Adrenal gland (tissue), 12 donors: ENCODE results near the gene ETV6. TPM values are rescaled to one million over a fixed set of nuclear protein-coding genes. Genes with fewer than 3 reads are reported as not detected.

Source experiments
- DNase-seq, 7 donors: peaks; one replicate each; pipeline ENCODE4 v3.0.0-alpha.2; 2019 to 2020
- H3K27ac ChIP-seq, 5 donors: fragments of 200-600 bp; sonication (generic) in 4 of 5; 1 replicate in 3 of 5; 2 replicates in 2 of 5; pipeline versions ENCODE4 v1.5.1 to v1.8.0; 2016 to 2020; ENCODE audit warnings: mild to moderate bottlenecking in 1 of 5
- H3K27me3 ChIP-seq: fragments of 200-600 bp; 2 replicates; pipeline ENCODE4 v1.8.0; 2021
- H3K36me3 ChIP-seq, 2 donors: fragments of 200-600 bp; replicated peaks in 1 of 2; 1 replicate in 1 of 2; 2 replicates in 1 of 2; pipeline versions ENCODE4 v1.5.1 to v1.8.0; 2018 to 2022
- H3K4me1 ChIP-seq, 2 donors: fragments of 200-600 bp; replicated peaks in 1 of 2; 1 replicate in 1 of 2; 2 replicates in 1 of 2; pipeline versions ENCODE4 v1.5.1 to v1.8.0; 2018 to 2021
- H3K4me3 ChIP-seq, 4 donors: fragments of 200-600 bp; sonication (generic) in 3 of 4; one replicate each; pipeline ENCODE4 v1.5.1; 2016 to 2018
- H3K9me3 ChIP-seq, 3 donors: fragments of 200-600 bp; sonication (generic) in 1 of 3; replicated peaks in 1 of 3; 1 replicate in 2 of 3; 2 replicates in 1 of 3; pipeline versions ENCODE4 v1.5.1 to v1.8.0; 2016 to 2021
- POLR2A ChIP-seq, 2 donors: fragments of 450-650 bp; IDR thresholded peaks; one replicate each; pipeline ENCODE4 v1.6.1; 2017; ENCODE audit warnings: antibody characterized with exemption in 2 of 2, mild to moderate bottlenecking in 2 of 2, moderate library complexity in 1 of 2
- WGBS, 4 donors: extraction: QIAGEN DNeasy Blood & Tissue Kit in 2 of 4; methylation state at CpG; one replicate each; pipeline versions ENCODE4 v1.1.5 to v1.1.7; 2013 to 2017; 5-methylcytosine and 5-hydroxymethylcytosine counted together
- intact Hi-C, 2 donors: fragments of 100-400 bp; cut with DNase I; formaldehyde crosslinking; loops; one replicate each; pipeline versions ENCODE4 v1.14.1 to v1.15.0; 2022 to 2023
- polyA plus RNA-seq, 3 donors: library from polyadenylated mRNA; stranded (reverse); fragments of 200-250 nt in 2 of 3; fragments of 350-450 nt in 1 of 3; fragmentation: Illumina TruSeq in 1 of 3; extraction: RNeasy Lipid Tissue Mini Kit (QIAGEN cat#74804) in 1 of 3; gene quantifications; one replicate each; pipeline ENCODE4 v1.2.3, GENCODE V29; 2013 to 2014
- total RNA-seq, 9 donors: library from RNA; depleted of rRNA in 4 of 9; stranded (reverse); fragments of >200 nt in 4 of 9; fragments of 120-200 nt in 1 of 9; fragmentation: NEBNext Ultra II Directional in 1 of 9; extraction: Animal tissue kit (Norgen Biotek cat#: 25700) in 1 of 9; gene quantifications; one replicate each; pipeline versions ENCODE4 v1.1.0 to v1.2.4, GENCODE V29; 2013 to 2023
- TF ChIP-seq, protein P1 (sequence below), 6 experiments: fragments of 450-650 bp in 4 of 6; fragments of 200-600 bp in 2 of 6; sonication (generic) in 1 of 6; IDR thresholded peaks; 1 replicate in 5 of 6; 2 replicates in 1 of 6; pipeline versions ENCODE4 v1.5.1 to v1.8.0; 2016 to 2021; ENCODE audit warnings: antibody characterized with exemption in 6 of 6, mild to moderate bottlenecking in 2 of 6, moderate library complexity in 1 of 6
- donor health status: healthy with polysubstance abuse.
- donor health status: Bipolar disorder and iron deficiency.
- donor health status: DM: yes; HTN: yes; CAD: no.
- donor health status: DM: no; HTN: no; CAD: no.
- donor health status: DM: no; HTN: no; CAD: no.
- donor health status: DM: yes; HTN: yes; CAD: no.

Gene ETV6
- total and polyA plus RNA-seq, 12 donors, result 9.6 to 46.6 (median 19.5) TPM

GRCh38 chr12:11895421-11896078, 246.1 kb downstream of the ETV6 start:
- no peaks in the 10 kb centered on the region for H3K9me3 ChIP-seq
- 91 to 97% (median 92%) methylated on average over 7 of the region's 7 CpGs for WGBS, 4 donors
- DNase-seq, result no peak
- peaks cover 0 to 26% of the 10 kb centered on the region in 2 donors for H3K4me1 ChIP-seq
- H3K27ac ChIP-seq, result no peak overlapping the region
- TF ChIP-seq, protein P1, sequence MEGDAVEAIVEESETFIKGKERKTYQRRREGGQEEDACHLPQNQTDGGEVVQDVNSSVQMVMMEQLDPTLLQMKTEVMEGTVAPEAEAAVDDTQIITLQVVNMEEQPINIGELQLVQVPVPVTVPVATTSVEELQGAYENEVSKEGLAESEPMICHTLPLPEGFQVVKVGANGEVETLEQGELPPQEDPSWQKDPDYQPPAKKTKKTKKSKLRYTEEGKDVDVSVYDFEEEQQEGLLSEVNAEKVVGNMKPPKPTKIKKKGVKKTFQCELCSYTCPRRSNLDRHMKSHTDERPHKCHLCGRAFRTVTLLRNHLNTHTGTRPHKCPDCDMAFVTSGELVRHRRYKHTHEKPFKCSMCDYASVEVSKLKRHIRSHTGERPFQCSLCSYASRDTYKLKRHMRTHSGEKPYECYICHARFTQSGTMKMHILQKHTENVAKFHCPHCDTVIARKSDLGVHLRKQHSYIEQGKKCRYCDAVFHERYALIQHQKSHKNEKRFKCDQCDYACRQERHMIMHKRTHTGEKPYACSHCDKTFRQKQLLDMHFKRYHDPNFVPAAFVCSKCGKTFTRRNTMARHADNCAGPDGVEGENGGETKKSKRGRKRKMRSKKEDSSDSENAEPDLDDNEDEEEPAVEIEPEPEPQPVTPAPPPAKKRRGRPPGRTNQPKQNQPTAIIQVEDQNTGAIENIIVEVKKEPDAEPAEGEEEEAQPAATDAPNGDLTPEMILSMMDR (IDR thresholded peaks at IDR 0.05), result no peak
- no peak for TF ChIP-seq POLR2A (IDR thresholded peaks at IDR 0.05)
- intact Hi-C loops, result loop anchor here in 1 of 2 donors (10.0 kb wide), 1 partner anchor 311 kb away; no protein-coding TSS in a partner anchor
- no peak overlapping the region for H3K4me3 ChIP-seq
- no peaks in the 10 kb centered on the region for H3K27me3 ChIP-seq
- H3K36me3 ChIP-seq, result peaks cover 0 to 11% of the 10 kb centered on the region in 2 donors

GRCh38 chr12:11896417-11896929, 247.0 kb downstream of the ETV6 start:
- Histone ChIP-seq H3K4me3 (no peak overlapping the region), H3K27me3 (no peaks in the 10 kb centered on the region), H3K9me3 (no peaks in the 10 kb centered on the region), H3K36me3 (peaks cover 0 to 4% of the 10 kb centered on the region in 2 donors), H3K4me1 (peaks cover 0 to 26% of the 10 kb centered on the region in 2 donors), H3K27ac (no peak overlapping the region)
- TF ChIP-seq POLR2A (IDR thresholded peaks at IDR 0.05), result no peak
- TF ChIP-seq, protein P1 (IDR thresholded peaks at IDR 0.05), result no peak
- intact Hi-C loops, result loop anchor here in 1 of 2 donors (10.0 kb wide), 1 partner anchor 312 kb away; no protein-coding TSS in a partner anchor
- WGBS, 4 donors, result 52 to 58% (median 56%) methylated on average over 3 of the region's 3 CpGs
- DNase-seq, result no peak

GRCh38 chr12:11897923-11898322, 248.4 kb downstream of the ETV6 start:
- H3K9me3 ChIP-seq, result no peaks in the 10 kb centered on the region
- H3K27ac ChIP-seq, result no peak overlapping the region
- no peak for TF ChIP-seq POLR2A (IDR thresholded peaks at IDR 0.05)
- TF ChIP-seq, protein P1 (IDR thresholded peaks at IDR 0.05), result no peak
- H3K36me3 ChIP-seq, result no peaks in the 10 kb centered on the region
- intact Hi-C loops, result loop anchor here in 1 of 2 donors (10.0 kb wide), 1 partner anchor 313 kb away; no protein-coding TSS in a partner anchor
- H3K27me3 ChIP-seq, result no peaks in the 10 kb centered on the region
- WGBS, 4 donors, result 74 to 92% (median 77%) methylated on average over 2 of the region's 2 CpGs
- DNase-seq, result no peak
- no peak overlapping the region for H3K4me3 ChIP-seq
- H3K4me1 ChIP-seq, result peaks cover 0 to 14% of the 10 kb centered on the region in 2 donors

- no peak for DNase-seq
- Histone ChIP-seq H3K4me3 (no peak overlapping the region), H3K27me3 (no peaks in the 10 kb centered on the region), H3K27ac (no peak overlapping the region), H3K4me1 (peaks cover 0 to 1% of the 10 kb centered on the region in 2 donors), H3K9me3 (no peaks in the 10 kb centered on the region), H3K36me3 (no peaks in the 10 kb centered on the region)
- intact Hi-C loops, result no loop called here
- WGBS, 4 donors, result 86 to 93% (median 89%) methylated on average over 8 to 9 of the region's 9 CpGs
- TF ChIP-seq, protein P1 (IDR thresholded peaks at IDR 0.05), result no peak
- no peak for TF ChIP-seq POLR2A (IDR thresholded peaks at IDR 0.05)
Observed at GRCh38 chr12:11901701-11902524, 252.4 kb downstream of the ETV6 start.
